Stimulated activated CD4-positive, alpha-beta T cell treated with anti-CD3 and anti-CD28 coated beads, Interleukin-2, amount 100 ng/mL, for 4 hours (primary cell): Measurements from ENCODE around the gene SP2.

Experiments used
- DNase-seq: peaks from one replicate; pipeline ENCODE4 v3.0.0-alpha.2; 2020; ENCODE audit warnings: low read depth

Gene SP2

GRCh38 chr17:47889734-47890529 lies 6.1 kb upstream of the SP2 start:
- peak; percentile 84 for DNase-seq

- no peak for DNase-seq
These were observed 4.4 kb upstream of the SP2 start for GRCh38 chr17:47891545-47892088.

GRCh38 chr17:47894498-47895346 lies 1.3 kb upstream of the SP2 start:
- DNase-seq: no peak

- DNase-seq: no peak
These were observed 635 bp upstream of the SP2 start for GRCh38 chr17:47895347-47895855.

- no peak for DNase-seq
These were observed 845 bp downstream of the SP2 start for GRCh38 chr17:47896672-47897490.

- no peak for DNase-seq
These were observed 1.5 kb downstream of the SP2 start for GRCh38 chr17:47897561-47897960.

GRCh38 chr17:47898241-47898640 lies 2.2 kb downstream of the SP2 start:
- no peak for DNase-seq

- DNase-seq: no peak
These were observed 3.6 kb downstream of the SP2 start for GRCh38 chr17:47899643-47900042.

GRCh38 chr17:47901423-47901822 lies 5.4 kb downstream of the SP2 start:
- DNase-seq: no peak

GRCh38 chr17:47902039-47902744 lies 6.2 kb downstream of the SP2 start:
- no peak for DNase-seq

GRCh38 chr17:47905221-47905733 lies 9.2 kb downstream of the SP2 start:
- no peak for DNase-seq

GRCh38 chr17:47906443-47906842 lies 10.4 kb downstream of the SP2 start:
- no peak for DNase-seq

- DNase-seq: no peak
These were observed 12.0 kb downstream of the SP2 start for GRCh38 chr17:47907932-47908562.

GRCh38 chr17:47913050-47913449 lies 17.0 kb downstream of the SP2 start:
- no peak for DNase-seq

- DNase-seq: no peak
These were observed 18.4 kb downstream of the SP2 start for GRCh38 chr17:47914306-47914948.

- DNase-seq: no peak
These were observed 19.9 kb downstream of the SP2 start for GRCh38 chr17:47915776-47916398.

GRCh38 chr17:47916489-47917208 lies 20.6 kb downstream of the SP2 start:
- DNase-seq: no peak

GRCh38 chr17:47917581-47917980 lies 21.5 kb downstream of the SP2 start:
- no peak for DNase-seq

GRCh38 chr17:47918006-47918405 lies 22.0 kb downstream of the SP2 start:
- DNase-seq: no peak
